Esophagus squamous epithelium (tissue), 5 donors: ENCODE measurements around the gene DNAH2. TPM values are rescaled to one million over a fixed set of nuclear protein-coding genes. Genes with fewer than 3 reads are reported as not detected.

Source experiments
- DNase-seq: peaks from one replicate; lab custom pipeline; 2025; lab: John Stamatoyannopoulos, UW
- H3K27ac ChIP-seq, 4 donors: fragments of 200-600 bp; sonication (generic); one replicate each; pipeline ENCODE4 v1.5.1; 2016 to 2019; ENCODE audit warnings: mild to moderate bottlenecking in 1 of 4
- H3K27me3 ChIP-seq, 4 donors: fragments of 200-600 bp; sonication (generic); 1 replicate in 3 of 4; 2 replicates in 1 of 4; pipeline versions ENCODE4 v1.5.1 to v1.6.0; 2017 to 2021; ENCODE audit warnings: antibody characterized with exemption in 1 of 4
- H3K36me3 ChIP-seq, 3 donors: fragments of 200-600 bp; sonication (generic); one replicate each; pipeline ENCODE4 v1.5.1; 2016 to 2019
- H3K4me1 ChIP-seq, 3 donors: fragments of 200-600 bp; sonication (generic); one replicate each; pipeline ENCODE4 v1.5.1; 2017 to 2019
- H3K4me3 ChIP-seq, 4 donors: fragments of 200-600 bp; sonication (generic); 1 replicate in 3 of 4; 2 replicates in 1 of 4; pipeline ENCODE4 v1.5.1; 2016 to 2019; ENCODE audit warnings: mild to moderate bottlenecking in 2 of 4, moderate library complexity in 1 of 4
- H3K9me3 ChIP-seq, 3 donors: fragments of 200-600 bp; sonication (generic); one replicate each; pipeline ENCODE4 v1.5.1; 2016 to 2019
- CTCF ChIP-seq, 6 experiments: fragments of 450-650 bp in 4 of 6; fragments of 200-600 bp in 2 of 6; sonication (generic) in 2 of 6; IDR thresholded peaks; one replicate each; pipeline ENCODE4 v1.5.1; 2016 to 2019; ENCODE audit warnings: antibody characterized with exemption in 6 of 6, mild to moderate bottlenecking in 4 of 6, moderate library complexity in 4 of 6
- POLR2A ChIP-seq, 4 donors: fragments of 450-650 bp; IDR thresholded peaks; one replicate each; pipeline ENCODE4 v1.6.1; 2017; ENCODE audit warnings: antibody characterized with exemption in 4 of 4, mild to moderate bottlenecking in 4 of 4, moderate library complexity in 3 of 4
- WGBS, 2 donors: methylation state at CpG; one replicate each; pipeline ENCODE4 v1.1.5; 2018; 5-methylcytosine and 5-hydroxymethylcytosine counted together
- intact Hi-C: fragments of 100-400 bp; cut with DNase I; formaldehyde crosslinking; loops from one replicate; pipeline ENCODE4 v1.15.0; 2022
- total RNA-seq, 4 donors: library from RNA; depleted of rRNA; stranded (reverse); fragments of >200 nt; gene quantifications; one replicate each; pipeline ENCODE4 v1.1.0, GENCODE V29; 2016
- donor health status: DM: yes; HTN: yes; CAD: no.

Gene DNAH2
- total RNA-seq, 4 donors from 2014 or later = under 0.01 to 0.04 (median 0.03) TPM; not detected in 1

GRCh38 chr17:7707446-7707845 is 10.1 kb upstream of the DNAH2 start:
- TF ChIP-seq CTCF (IDR thresholded peaks at IDR 0.05) = no peak
- TF ChIP-seq POLR2A (IDR thresholded peaks at IDR 0.05) = no peak
- Histone ChIP-seq H3K4me3 (no peak overlapping the region), H3K9me3 (no peaks in the 10 kb centered on the region), H3K27me3 (peaks cover 0 to 100% (median 14%) of the 10 kb centered on the region in 4 donors), H3K36me3 (peaks cover 0 to 7% (median 0%) of the 10 kb centered on the region in 3 donors), H3K4me1 (peaks cover 19 to 28% (median 20%) of the 10 kb centered on the region in 3 donors), H3K27ac (no peak overlapping the region)
- no peak for DNase-seq
- intact Hi-C loops = no loop called here
- WGBS, 2 donors = 84 to 87% methylated on average over 5 to 6 of the region's 9 CpGs

- Histone ChIP-seq H3K27ac (no peak overlapping the region), H3K36me3 (no peaks in the 10 kb centered on the region), H3K4me1 (peaks cover 19 to 28% (median 20%) of the 10 kb centered on the region in 3 donors), H3K27me3 (peaks cover 0 to 100% (median 14%) of the 10 kb centered on the region in 4 donors), H3K9me3 (no peaks in the 10 kb centered on the region), H3K4me3 (no peak overlapping the region)
- WGBS, 2 donors = 81 to 87% methylated on average over 11 to 12 of the region's 22 CpGs
- no peak for DNase-seq
- intact Hi-C loops = no loop called here
- no peak for TF ChIP-seq CTCF (IDR thresholded peaks at IDR 0.05)
- no peak for TF ChIP-seq POLR2A (IDR thresholded peaks at IDR 0.05)
Measured at GRCh38 chr17:7707858-7708750, 9.4 kb upstream of the DNAH2 start.

GRCh38 chr17:7709031-7709430 is 8.5 kb upstream of the DNAH2 start:
- WGBS, 2 donors = 75 to 90% methylated on average over 1 to 3 of the region's 11 CpGs
- TF ChIP-seq POLR2A (IDR thresholded peaks at IDR 0.05) (no peak), CTCF (IDR thresholded peaks at IDR 0.05) (no peak)
- intact Hi-C loops = no loop called here
- Histone ChIP-seq H3K9me3 (no peaks in the 10 kb centered on the region), H3K36me3 (no peaks in the 10 kb centered on the region), H3K4me3 (no peak overlapping the region), H3K4me1 (peaks cover 16 to 22% (median 18%) of the 10 kb centered on the region in 3 donors), H3K27ac (no peak overlapping the region), H3K27me3 (peaks cover 0 to 100% (median 13%) of the 10 kb centered on the region in 4 donors)
- no peak for DNase-seq

- TF ChIP-seq POLR2A (IDR thresholded peaks at IDR 0.05) (no peak), CTCF (IDR thresholded peaks at IDR 0.05) (no peak)
- no peak for DNase-seq
- H3K27me3 ChIP-seq = peaks cover 0 to 100% (median 7%) of the 10 kb centered on the region in 4 donors
- H3K9me3 ChIP-seq = no peaks in the 10 kb centered on the region
- WGBS, 2 donors = 53 to 76% methylated on average over 5 to 7 of the region's 7 CpGs
- intact Hi-C loops = no loop called here
- no peak overlapping the region for H3K27ac ChIP-seq
- H3K4me3 ChIP-seq = no peak overlapping the region
- peaks cover 3 to 9% (median 5%) of the 10 kb centered on the region in 3 donors for H3K4me1 ChIP-seq
- no peaks in the 10 kb centered on the region for H3K36me3 ChIP-seq
Measured at GRCh38 chr17:7710301-7710700, 7.2 kb upstream of the DNAH2 start.
